H1 (cell line): ENCODE measurements around the gene GSTM2. TPM values are rescaled to one million over a fixed set of nuclear protein-coding genes. Genes with fewer than 3 reads are reported as not detected.
A peak's percentile ranks its signal among the peaks of the same experiment; 100 is the strongest.

Experiments used
- CTCF ChIA-PET: fragments of 300-600 bp; sonication (Branson Sonifier 250); formaldehyde crosslinking; loops from one replicate; lab custom pipeline; 2021; ENCODE audit not compliant: partially characterized antibody; lab: Charles Lee
- POLR2A ChIA-PET: fragments of 300-600 bp; sonication (Branson Sonifier 250); formaldehyde crosslinking; loops from one replicate; lab custom pipeline; 2021; ENCODE audit warnings: inconsistent platforms; ENCODE audit not compliant: partially characterized antibody; lab: Charles Lee
- DNase-seq, 2 experiments: peaks; one replicate each; pipeline versions ENCODE4 v3.0.0 to v3.0.0-alpha.2; 2010 to 2022; ENCODE audit warnings: low spot score in 2 of 2, low read depth in 1 of 2, mixed read lengths in 1 of 2
- FAIRE-seq: peaks from 2 replicates; lab custom pipeline; 2011; peaks lifted over from hg19 to GRCh38; lab: Jason Lieb, UNC
- H2AFZ ChIP-seq: 2 replicates; pipeline ENCODE4 v1.8.1; 2012; ENCODE audit warnings: low read length, inconsistent platforms
- H2AK5ac ChIP-seq: 2 replicates; pipeline ENCODE4 v1.6.1; 2013; ENCODE audit warnings: low read depth, low read length
- H2BK120ac ChIP-seq: replicated peaks from 2 replicates; pipeline ENCODE3; 2013; ENCODE audit warnings: low read depth, low read length, inconsistent platforms
- H2BK12ac ChIP-seq: 2 replicates; pipeline ENCODE4 v1.6.1; 2013; ENCODE audit warnings: low read depth, low read length
- H2BK15ac ChIP-seq: 2 replicates; pipeline ENCODE4 v1.6.1; 2013; ENCODE audit warnings: low read length
- H2BK20ac ChIP-seq: 2 replicates; pipeline ENCODE4 v1.6.1; 2013; ENCODE audit warnings: low read length
- H2BK5ac ChIP-seq: 2 replicates; pipeline ENCODE4 v1.6.1; 2013; ENCODE audit warnings: low read depth, low read length
- H3K14ac ChIP-seq: 2 replicates; pipeline ENCODE4 v1.6.1; 2013; ENCODE audit warnings: inconsistent platforms; ENCODE audit not compliant: insufficient read length
- H3K18ac ChIP-seq: 2 replicates; pipeline ENCODE4 v1.6.1; 2013; ENCODE audit warnings: low read length; ENCODE audit errors: extremely low read depth
- H3K23ac ChIP-seq: 2 replicates; pipeline ENCODE4 v1.6.1; 2013; ENCODE audit warnings: inconsistent platforms; ENCODE audit not compliant: insufficient read length
- H3K23me2 ChIP-seq: 2 replicates; pipeline ENCODE4 v1.6.1; 2013; ENCODE audit warnings: low read depth, low read length
- H3K27ac ChIP-seq: 2 replicates; pipeline ENCODE4 v1.6.1; 2011; ENCODE audit warnings: low read depth, low read length, inconsistent platforms
- H3K27me3 ChIP-seq, 4 experiments: replicated peaks in 1 of 4; 1 replicate in 1 of 4; 2 replicates in 3 of 4; pipeline versions ENCODE4 v1.6.1 to v1.8.1; 2011 to 2013; ENCODE audit warnings: low read length in 3 of 4, mild to moderate bottlenecking in 3 of 4, inconsistent platforms in 2 of 4, mixed read lengths in 2 of 4, moderate library complexity in 1 of 4; ENCODE audit not compliant: control insufficient read depth in 3 of 4, insufficient read depth in 3 of 4; ENCODE audit errors: extremely low read depth in 1 of 4
- H3K36me3 ChIP-seq, 4 experiments: 2 replicates each; pipeline versions ENCODE4 v1.6.1 to v1.8.1; 2011 to 2013; ENCODE audit warnings: mild to moderate bottlenecking in 4 of 4, low read length in 3 of 4, moderate library complexity in 2 of 4, control low read depth in 1 of 4, inconsistent platforms in 1 of 4; ENCODE audit not compliant: insufficient read depth in 4 of 4, control insufficient read depth in 2 of 4
- H3K4ac ChIP-seq: replicated peaks from 2 replicates; pipeline ENCODE3; 2013; ENCODE audit warnings: low read length, low read depth, mixed read lengths, inconsistent platforms; ENCODE audit not compliant: insufficient read length
- H3K4me1 ChIP-seq, 4 experiments: replicated peaks in 1 of 4; 1 replicate in 1 of 4; 2 replicates in 3 of 4; pipeline versions ENCODE4 v1.6.1 to v1.8.1; 2011 to 2013; ENCODE audit warnings: low read length in 3 of 4, inconsistent platforms in 2 of 4, mixed read lengths in 1 of 4; ENCODE audit not compliant: insufficient read depth in 4 of 4, control insufficient read depth in 3 of 4
- H3K4me2 ChIP-seq, 2 experiments: 2 replicates each; pipeline versions ENCODE4 v1.6.1 to v1.8.1; 2011 to 2013; ENCODE audit warnings: low read depth in 2 of 2, low read length in 2 of 2, control low read depth in 1 of 2, inconsistent platforms in 1 of 2, mild to moderate bottlenecking in 1 of 2; ENCODE audit not compliant: insufficient read depth in 1 of 2
- H3K4me3 ChIP-seq, 4 experiments: fragments of 200-600, 300-600 bp in 1 of 4; sonication (generic), shearing (Covaris generic), sonication (Bioruptor Twin) in 1 of 4; 2 replicates each; pipeline versions ENCODE4 v1.5.1 to v1.8.1; 2011 to 2016; ENCODE audit warnings: low read length in 4 of 4, low read depth in 3 of 4, control low read depth in 2 of 4, inconsistent platforms in 2 of 4, mild to moderate bottlenecking in 2 of 4, mixed read lengths in 1 of 4, moderate library complexity in 1 of 4; ENCODE audit not compliant: insufficient read depth in 2 of 4; ENCODE audit errors: extremely low read depth in 1 of 4
- H3K56ac ChIP-seq: replicated peaks from 2 replicates; pipeline ENCODE3; 2013; ENCODE audit warnings: low read depth, mild to moderate bottlenecking, mixed read lengths, low read length, inconsistent platforms; ENCODE audit not compliant: insufficient read length
- H3K79me1 ChIP-seq: 2 replicates; pipeline ENCODE4 v1.6.1; 2013; ENCODE audit warnings: low read depth, low read length, control low read depth
- H3K79me2 ChIP-seq, 2 experiments: 2 replicates each; pipeline versions ENCODE4 v1.6.1 to v1.8.1; 2012 to 2013; ENCODE audit warnings: low read length in 2 of 2, mild to moderate bottlenecking in 2 of 2, inconsistent platforms in 1 of 2; ENCODE audit not compliant: insufficient read depth in 2 of 2, control insufficient read depth in 1 of 2
- H3K9ac ChIP-seq, 4 experiments: replicated peaks in 1 of 4; 1 replicate in 1 of 4; 2 replicates in 3 of 4; pipeline versions ENCODE4 v1.6.1 to v1.8.1; 2011 to 2013; ENCODE audit warnings: low read depth in 3 of 4, low read length in 3 of 4, control low read depth in 2 of 4, mild to moderate bottlenecking in 2 of 4, moderate library complexity in 2 of 4, inconsistent platforms in 1 of 4; ENCODE audit errors: extremely low read depth in 1 of 4
- H3K9me3 ChIP-seq, 2 experiments: 2 replicates each; pipeline versions ENCODE4 v1.6.1 to v1.8.1; 2012 to 2013; ENCODE audit warnings: mild to moderate bottlenecking in 2 of 2, moderate library complexity in 2 of 2, control low read depth in 1 of 2, inconsistent platforms in 1 of 2, low read depth in 1 of 2, low read length in 1 of 2, mixed read lengths in 1 of 2; ENCODE audit not compliant: insufficient read depth in 2 of 2
- H4K20me1 ChIP-seq, 2 experiments: replicated peaks in 1 of 2; 2 replicates each; pipeline versions ENCODE3 to v1.8.1; 2011 to 2013; ENCODE audit warnings: inconsistent platforms in 2 of 2, low read length in 2 of 2, mild to moderate bottlenecking in 1 of 2; ENCODE audit not compliant: insufficient read depth in 2 of 2, control insufficient read depth in 1 of 2
- H4K5ac ChIP-seq: 2 replicates; pipeline ENCODE4 v1.6.1; 2013; ENCODE audit warnings: low read length, low read depth, mixed read lengths, inconsistent platforms; ENCODE audit not compliant: insufficient read length
- H4K8ac ChIP-seq: 2 replicates; pipeline ENCODE4 v1.8.0; 2013; ENCODE audit warnings: mild to moderate bottlenecking, moderate library complexity, low read length, inconsistent platforms; ENCODE audit not compliant: insufficient read depth; ENCODE audit errors: extremely low read depth
- H4K91ac ChIP-seq: replicated peaks from 2 replicates; pipeline ENCODE3; 2013; ENCODE audit warnings: low read length, mixed read lengths, inconsistent platforms; ENCODE audit not compliant: insufficient read length
- CBX5 ChIP-seq: fragments of 300-800, 300-1000 bp; sonication (generic); IDR thresholded peaks from 2 replicates; pipeline ENCODE4 v1.7.1; 2016; ENCODE audit warnings: antibody characterized with exemption, low read length, low read depth
- EGR1 ChIP-seq: IDR thresholded peaks from 2 replicates; pipeline ENCODE4 v1.6.1; 2011; ENCODE audit warnings: low read depth, low read length, borderline replicate concordance
- HDAC6 ChIP-seq: IDR thresholded peaks from one replicate; pipeline ENCODE4 v1.7.1; 2012; ENCODE audit warnings: low read depth, mild to moderate bottlenecking, inconsistent platforms, low read length, moderate library complexity
- SIRT6 ChIP-seq: IDR thresholded peaks from one replicate; pipeline ENCODE4 v1.7.1; 2012; ENCODE audit warnings: low read length, inconsistent platforms
- WGBS, 2 experiments: shearing (Covaris generic) in 1 of 2; methylation state at CpG; one replicate each; pipeline versions ENCODE4 v1.1.6 to v1.1.7; 2013 to 2015; ENCODE audit warnings: low lambda C conversion rate in 2 of 2, mixed read lengths in 2 of 2, inconsistent platforms in 1 of 2, low coverage in 1 of 2, missing lambda C conversion rate in 1 of 2; ENCODE audit not compliant: insufficient replicate concordance in 2 of 2, insufficient coverage in 1 of 2, insufficient read length in 1 of 2; ENCODE audit errors: extremely low coverage in 1 of 2, missing lambda C conversion rate in 1 of 2; 5-methylcytosine and 5-hydroxymethylcytosine counted together
- polyA plus RNA-seq, 7 experiments: library from polyadenylated mRNA; depleted of rRNA in 3 of 7; stranded (reverse) in 5 of 7; unstranded in 2 of 7; fragments of >200 nt in 5 of 7; fragments of 200-250 nt in 2 of 7; gene quantifications; 1 replicate in 5 of 7; 2 replicates in 1 of 7; 4 replicates in 1 of 7; pipeline versions ENCODE4 v1.2.1 to v1.2.3, GENCODE V29; 2011 to 2013; ENCODE audit warnings: missing spikeins in 2 of 7, mixed read lengths in 2 of 7
- total RNA-seq: library from RNA; stranded (reverse); fragmentation: NEBNext Ultra II Directional; extraction: Animal tissue kit (Norgen Biotek cat#: 25700); gene quantifications from 2 replicates; pipeline ENCODE4 v1.2.1, GENCODE V29; 2021
- TF ChIP-seq, protein P1 (sequence below): IDR thresholded peaks from 2 replicates; pipeline ENCODE4 v1.6.1; 2012; ENCODE audit warnings: low read length, inconsistent platforms
- TF ChIP-seq, protein P2 (sequence below): IDR thresholded peaks from 2 replicates; pipeline ENCODE4 v1.6.1; 2011; ENCODE audit warnings: low read length, improper control_type of control experiment

Gene GSTM2
- total and polyA plus RNA-seq, 2 of the 8 experiments (the other 6 are each of a cell fraction or from before 2014, with no cell fraction given) = 9.6 to 23.1 TPM

DNA sequence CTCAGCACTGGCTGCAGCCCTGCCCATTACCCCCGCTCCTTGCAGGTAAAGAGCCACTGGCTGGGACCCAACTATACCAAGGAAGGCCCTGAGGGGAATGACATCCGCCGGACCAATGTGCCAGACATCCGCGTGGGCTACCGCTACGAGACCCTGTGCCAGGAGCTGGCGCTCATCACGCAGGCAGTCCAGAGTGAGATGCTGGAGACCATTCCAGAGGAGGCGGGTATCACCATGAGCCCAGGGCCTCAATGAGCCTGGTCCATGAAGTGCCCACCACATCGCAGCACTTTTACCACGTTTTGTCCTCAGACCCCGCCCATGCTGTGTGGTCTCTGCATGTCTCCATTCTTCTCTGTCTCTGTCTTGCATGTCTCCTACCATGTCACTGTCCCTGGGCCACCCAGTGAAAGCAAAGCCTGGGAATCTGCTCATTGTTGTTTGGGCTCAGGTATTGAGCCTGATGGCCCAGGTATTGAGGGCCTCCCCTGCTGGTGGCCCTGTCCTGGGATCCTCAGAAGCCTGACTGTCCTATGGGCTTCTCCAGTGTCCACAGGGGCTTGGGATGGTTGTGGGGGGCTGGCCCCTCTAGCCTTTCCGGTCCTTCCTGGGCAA, 36.9 kb upstream of the GSTM2 start:
- TF ChIP-seq EGR1 (no peak), HDAC6 (no peak), SIRT6 (no peak), CBX5 (no peak)
- TF ChIP-seq, protein P1, sequence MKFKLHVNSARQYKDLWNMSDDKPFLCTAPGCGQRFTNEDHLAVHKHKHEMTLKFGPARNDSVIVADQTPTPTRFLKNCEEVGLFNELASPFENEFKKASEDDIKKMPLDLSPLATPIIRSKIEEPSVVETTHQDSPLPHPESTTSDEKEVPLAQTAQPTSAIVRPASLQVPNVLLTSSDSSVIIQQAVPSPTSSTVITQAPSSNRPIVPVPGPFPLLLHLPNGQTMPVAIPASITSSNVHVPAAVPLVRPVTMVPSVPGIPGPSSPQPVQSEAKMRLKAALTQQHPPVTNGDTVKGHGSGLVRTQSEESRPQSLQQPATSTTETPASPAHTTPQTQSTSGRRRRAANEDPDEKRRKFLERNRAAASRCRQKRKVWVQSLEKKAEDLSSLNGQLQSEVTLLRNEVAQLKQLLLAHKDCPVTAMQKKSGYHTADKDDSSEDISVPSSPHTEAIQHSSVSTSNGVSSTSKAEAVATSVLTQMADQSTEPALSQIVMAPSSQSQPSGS = no peak
- TF ChIP-seq, protein P2, sequence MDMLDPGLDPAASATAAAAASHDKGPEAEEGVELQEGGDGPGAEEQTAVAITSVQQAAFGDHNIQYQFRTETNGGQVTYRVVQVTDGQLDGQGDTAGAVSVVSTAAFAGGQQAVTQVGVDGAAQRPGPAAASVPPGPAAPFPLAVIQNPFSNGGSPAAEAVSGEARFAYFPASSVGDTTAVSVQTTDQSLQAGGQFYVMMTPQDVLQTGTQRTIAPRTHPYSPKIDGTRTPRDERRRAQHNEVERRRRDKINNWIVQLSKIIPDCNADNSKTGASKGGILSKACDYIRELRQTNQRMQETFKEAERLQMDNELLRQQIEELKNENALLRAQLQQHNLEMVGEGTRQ = no peak
- TF ChIP-seq, all 59 proteins: peak for 0
- Histone ChIP-seq H3K27ac (no peak overlapping the region), H2AK5ac (no peak overlapping the region), H3K23me2 (no peaks in the 10 kb centered on the region), H3K4me1 (peaks cover 0 to 2% (median under 1%) of the 10 kb centered on the region in 4 experiments; a peak in 3 of 7 replicates), H3K18ac (no peak overlapping the region), H3K79me1 (no peaks in the 10 kb centered on the region), H4K8ac (no peak overlapping the region), H4K20me1 (peaks cover 0 to 15% of the 10 kb centered on the region in 2 experiments), H2BK20ac (no peak overlapping the region), H3K9me3 (no peaks in the 10 kb centered on the region), H2BK12ac (no peak overlapping the region), H3K4ac (no peak overlapping the region), H3K23ac (no peak overlapping the region), H3K27me3 (no peaks in the 10 kb centered on the region), H3K79me2 (no peaks in the 10 kb centered on the region), H4K5ac (no peak overlapping the region), H3K14ac (no peak overlapping the region), H2BK15ac (no peak overlapping the region), H3K56ac (no peak overlapping the region), H2BK120ac (no peak overlapping the region), H3K9ac (no peak overlapping the region), H3K36me3 (peaks cover 17 to 27% (median 24%) of the 10 kb centered on the region in 4 experiments), H3K4me2 (no peak overlapping the region), H4K91ac (no peak overlapping the region), H3K4me3 (no peak overlapping the region), H2BK5ac (peak overlapping the region; percentile 91), H2AFZ (no peak overlapping the region)
- WGBS, 2 experiments = 95% methylated on average over 14 of the region's 14 CpGs; no CpG with 5 or more reads in 1 of the 2 experiments
- DNase-seq = peak in 1 of 2 experiments; percentile 17
- ChIA-PET CTCF (interaction anchor here (0.6 to 10.4 kb wide), 22 partner anchors 9 to 323 kb away, joined by 3 to 73 read pairs (median 3); partner anchors contain the start of genes AMPD2, EPS8L3, GNAI3 and GNAT2), POLR2A (interaction anchor here (0.7 to 1.6 kb wide), 3 partner anchors 11 to 85 kb away, joined by 3 to 5 read pairs (median 4); partner anchors contain the start of genes AMPD2, GNAI3 and GNAT2)
- FAIRE-seq = no peak
